Keratinocyte (primary cell): Measurements from ENCODE around the gene PDE10A. TPM values are rescaled to one million over a fixed set of nuclear protein-coding genes. Genes with fewer than 3 reads are reported as not detected.

Experiments used
- DNase-seq: peaks from one replicate; pipeline ENCODE4 v3.0.0-alpha.2; 2011; ENCODE audit warnings: low read depth, missing footprints, low spot score
- FAIRE-seq: peaks from 2 replicates; lab custom pipeline; 2011; peaks lifted over from hg19 to GRCh38; lab: Jason Lieb, UNC
- H2AFZ ChIP-seq: 2 replicates; pipeline ENCODE4 v1.6.0; 2012; ENCODE audit warnings: low read length, control low read depth, inconsistent platforms; ENCODE audit not compliant: control insufficient read depth
- H3K27ac ChIP-seq: 2 replicates; pipeline ENCODE4 v1.5.1; 2011; ENCODE audit warnings: low read length; ENCODE audit not compliant: control insufficient read depth, insufficient read depth
- H3K27me3 ChIP-seq: 3 replicates; pipeline ENCODE4 v1.6.0; 2011; ENCODE audit warnings: low read length; ENCODE audit not compliant: control insufficient read depth, insufficient read depth; ENCODE audit errors: extremely low read depth
- H3K36me3 ChIP-seq, 2 experiments: 2 replicates in 1 of 2; 3 replicates in 1 of 2; pipeline ENCODE4 v1.5.1; 2011; ENCODE audit warnings: low read length in 2 of 2, mild to moderate bottlenecking in 1 of 2; ENCODE audit not compliant: control insufficient read depth in 2 of 2, insufficient read depth in 2 of 2; ENCODE audit errors: extremely low read depth in 1 of 2
- H3K4me1 ChIP-seq: 3 replicates; pipeline ENCODE4 v1.5.1; 2011; ENCODE audit warnings: low read length; ENCODE audit not compliant: control insufficient read depth, insufficient read depth; ENCODE audit errors: extremely low read depth
- H3K4me2 ChIP-seq: 3 replicates; pipeline ENCODE4 v1.6.0; 2011; ENCODE audit warnings: low read depth, low read length; ENCODE audit not compliant: control insufficient read depth, insufficient read depth; ENCODE audit errors: extremely low read depth
- H3K4me3 ChIP-seq, 3 experiments: fragments of 200-600 bp in 1 of 3; sonication (generic) in 1 of 3; 2 replicates in 2 of 3; 3 replicates in 1 of 3; pipeline ENCODE4 v1.5.1; 2011 to 2016; ENCODE audit warnings: low read length in 3 of 3, mild to moderate bottlenecking in 3 of 3, control low read depth in 2 of 3, inconsistent platforms in 1 of 3, low read depth in 1 of 3, mixed read lengths in 1 of 3, mixed run types in 1 of 3, moderate library complexity in 1 of 3; ENCODE audit not compliant: control insufficient read depth in 2 of 3, insufficient read depth in 2 of 3; ENCODE audit errors: extremely low read depth in 1 of 3
- H3K79me2 ChIP-seq: 2 replicates; pipeline ENCODE4 v1.6.0; 2012; ENCODE audit warnings: low read length; ENCODE audit not compliant: control insufficient read depth, insufficient read depth
- H3K9ac ChIP-seq: 3 replicates; pipeline ENCODE4 v1.6.0; 2011; ENCODE audit warnings: low read length; ENCODE audit not compliant: control insufficient read depth, insufficient read depth; ENCODE audit errors: extremely low read depth
- H3K9me1 ChIP-seq: 3 replicates; pipeline ENCODE4 v1.6.0; 2011; ENCODE audit warnings: low read length; ENCODE audit not compliant: control insufficient read depth, insufficient read depth; ENCODE audit errors: extremely low read depth
- H3K9me3 ChIP-seq: 2 replicates; pipeline ENCODE4 v1.5.1; 2012; ENCODE audit warnings: low read depth, low read length; ENCODE audit not compliant: control insufficient read depth
- H4K20me1 ChIP-seq: 3 replicates; pipeline ENCODE4 v1.6.0; 2011; ENCODE audit warnings: low read length; ENCODE audit not compliant: control insufficient read depth, insufficient read depth; ENCODE audit errors: extremely low read depth
- EZH2 ChIP-seq: IDR thresholded peaks from one replicate; pipeline ENCODE4 v1.6.1; 2012; ENCODE audit warnings: inconsistent platforms, mild to moderate bottlenecking, low read length, moderate library complexity
- dilution Hi-C: fragments of 300-500 bp; cut with MboI; formaldehyde crosslinking; loops from one replicate; pipeline ENCODE4 v1.7.0; 2020; ENCODE audit warnings: low sequenced_read_pairs; ENCODE audit not compliant: extremely low pct_ligation_motif_present
- polyA plus RNA-seq, 5 experiments: library from polyadenylated mRNA; depleted of rRNA in 3 of 5; stranded (reverse) in 3 of 5; stranded (forward) in 1 of 5; unstranded in 1 of 5; fragments of >200 nt; gene quantifications; 1 replicate in 1 of 5; 2 replicates in 3 of 5; 3 replicates in 1 of 5; pipeline versions ENCODE4 v1.2.1 to v1.2.3, GENCODE V29; 2011 to 2012; ENCODE audit warnings: missing spikeins in 2 of 5, low read depth in 1 of 5, low replicate concordance in 1 of 5
- TF ChIP-seq, protein P1 (sequence below), 3 experiments: IDR thresholded peaks in 1 of 3; conservative IDR thresholded peaks in 1 of 3; optimal IDR thresholded peaks in 1 of 3; 2 replicates in 2 of 3; 3 replicates in 1 of 3; pipeline versions ENCODE3 to v1.5.1; 2011; ENCODE audit warnings: low read length in 3 of 3, mild to moderate bottlenecking in 3 of 3, moderate library complexity in 2 of 3, control low read depth in 1 of 3, inconsistent platforms in 1 of 3; ENCODE audit not compliant: insufficient read depth in 2 of 3; ENCODE audit errors: extremely low read depth in 1 of 3

PDE10A gene
- polyA plus RNA-seq, 1 donor (not counting 4 experiments of a cell fraction or from before 2014, with no cell fraction given) = not detected

DNA sequence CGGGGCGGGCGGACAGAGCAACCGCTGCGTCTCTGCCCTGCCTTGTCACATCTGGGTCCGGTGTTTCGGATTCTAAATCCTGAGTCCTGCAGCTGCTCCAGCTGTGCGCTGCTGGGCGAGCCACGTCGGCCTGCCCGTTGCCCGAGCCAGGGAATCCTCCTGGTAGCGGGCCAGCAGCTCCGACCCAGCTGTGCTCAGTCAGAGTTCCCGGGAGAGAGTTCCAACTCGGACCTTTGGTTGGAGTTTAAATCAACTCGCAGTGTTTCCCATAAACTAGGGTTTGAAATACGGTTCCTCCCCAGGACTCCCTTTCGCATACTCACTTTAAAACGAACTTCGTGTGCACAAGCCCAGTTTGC, 315 bp upstream of the PDE10A start:
- H3K9me1 ChIP-seq = no peaks in the 10 kb centered on the region
- TF ChIP-seq, protein P1, sequence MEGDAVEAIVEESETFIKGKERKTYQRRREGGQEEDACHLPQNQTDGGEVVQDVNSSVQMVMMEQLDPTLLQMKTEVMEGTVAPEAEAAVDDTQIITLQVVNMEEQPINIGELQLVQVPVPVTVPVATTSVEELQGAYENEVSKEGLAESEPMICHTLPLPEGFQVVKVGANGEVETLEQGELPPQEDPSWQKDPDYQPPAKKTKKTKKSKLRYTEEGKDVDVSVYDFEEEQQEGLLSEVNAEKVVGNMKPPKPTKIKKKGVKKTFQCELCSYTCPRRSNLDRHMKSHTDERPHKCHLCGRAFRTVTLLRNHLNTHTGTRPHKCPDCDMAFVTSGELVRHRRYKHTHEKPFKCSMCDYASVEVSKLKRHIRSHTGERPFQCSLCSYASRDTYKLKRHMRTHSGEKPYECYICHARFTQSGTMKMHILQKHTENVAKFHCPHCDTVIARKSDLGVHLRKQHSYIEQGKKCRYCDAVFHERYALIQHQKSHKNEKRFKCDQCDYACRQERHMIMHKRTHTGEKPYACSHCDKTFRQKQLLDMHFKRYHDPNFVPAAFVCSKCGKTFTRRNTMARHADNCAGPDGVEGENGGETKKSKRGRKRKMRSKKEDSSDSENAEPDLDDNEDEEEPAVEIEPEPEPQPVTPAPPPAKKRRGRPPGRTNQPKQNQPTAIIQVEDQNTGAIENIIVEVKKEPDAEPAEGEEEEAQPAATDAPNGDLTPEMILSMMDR (optimal IDR thresholded peaks at IDR 0.05 in 1 of 3, IDR thresholded peaks at IDR 0.05 in 1 of 3, conservative IDR thresholded peaks at IDR 0.05 in 1 of 3; ENCODE audit: extremely low read depth in 1 of 3, insufficient read depth in 2 of 3, low read length in 3 of 3) = no peak
- peak; percentile 70 for TF ChIP-seq EZH2
- dilution Hi-C loops = no loop called here
- H2AFZ ChIP-seq = no peak overlapping the region
- H4K20me1 ChIP-seq = no peaks in the 10 kb centered on the region
- no peaks in the 10 kb centered on the region for H3K9me3 ChIP-seq
- DNase-seq (no peak), FAIRE-seq (no peak)
- H3K4me3 ChIP-seq = no peak overlapping the region
- no peak overlapping the region for H3K4me2 ChIP-seq
- no peaks in the 10 kb centered on the region for H3K79me2 ChIP-seq
- peaks cover 55% of the 10 kb centered on the region for H3K27me3 ChIP-seq
- no peak overlapping the region for H3K27ac ChIP-seq
- no peaks in the 10 kb centered on the region for H3K4me1 ChIP-seq
- no peak overlapping the region for H3K9ac ChIP-seq
- H3K36me3 ChIP-seq = no peaks in the 10 kb centered on the region

DNA sequence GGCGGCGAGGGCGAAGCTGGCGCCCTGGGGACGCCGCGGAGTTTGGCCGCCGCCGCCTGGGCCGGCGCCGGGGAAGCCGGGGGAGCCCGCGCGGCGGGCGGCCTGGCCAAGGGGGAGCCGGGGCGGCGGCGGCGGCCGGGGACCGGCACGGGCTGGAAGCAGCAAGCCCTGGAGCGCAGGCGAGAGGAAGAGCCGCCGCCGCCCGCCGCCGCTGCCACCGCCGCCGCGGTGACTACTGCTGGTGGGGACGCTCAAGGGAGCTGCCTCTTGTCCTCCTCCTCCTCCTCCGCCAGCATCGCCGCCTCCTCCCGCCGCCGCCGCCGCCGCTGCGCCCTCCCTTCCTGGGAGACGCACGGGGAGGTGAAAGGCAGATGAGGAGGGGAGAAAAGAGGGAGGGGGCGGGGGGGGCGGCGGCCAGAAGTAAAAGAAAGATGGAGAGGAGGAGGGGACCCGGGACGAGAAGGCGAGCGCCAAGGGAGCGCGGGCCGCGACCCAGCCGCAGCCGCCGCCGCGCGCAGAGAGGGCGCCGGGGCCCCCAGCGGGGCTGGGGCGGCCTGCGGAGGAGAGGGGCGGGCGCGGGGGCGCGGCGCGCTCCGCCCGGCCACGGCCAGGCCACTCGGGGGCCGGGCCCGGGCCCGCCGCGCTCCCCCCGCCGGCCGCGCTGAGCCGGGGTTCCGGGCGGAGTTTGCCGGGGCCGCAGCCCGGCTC, 846 bp downstream of the PDE10A start:
- no peak overlapping the region for H3K9ac ChIP-seq
- no peak overlapping the region for H2AFZ ChIP-seq
- no peaks in the 10 kb centered on the region for H3K36me3 ChIP-seq
- no peak for DNase-seq
- dilution Hi-C loops = no loop called here
- H4K20me1 ChIP-seq = no peaks in the 10 kb centered on the region
- peaks cover 55% of the 10 kb centered on the region for H3K27me3 ChIP-seq
- no peaks in the 10 kb centered on the region for H3K9me1 ChIP-seq
- no peak overlapping the region for H3K27ac ChIP-seq
- H3K4me3 ChIP-seq = no peak overlapping the region
- TF ChIP-seq, protein P1 (optimal IDR thresholded peaks at IDR 0.05 in 1 of 3, IDR thresholded peaks at IDR 0.05 in 1 of 3, conservative IDR thresholded peaks at IDR 0.05 in 1 of 3; ENCODE audit: extremely low read depth in 1 of 3, insufficient read depth in 2 of 3, low read length in 3 of 3) = no peak
- no peak for TF ChIP-seq EZH2
- no peaks in the 10 kb centered on the region for H3K4me1 ChIP-seq
- no peaks in the 10 kb centered on the region for H3K79me2 ChIP-seq
- no peak overlapping the region for H3K4me2 ChIP-seq
- FAIRE-seq = no peak
- H3K9me3 ChIP-seq = no peaks in the 10 kb centered on the region
